ENCODE data around the gene PKD1L1.
"Not testable (repeated sequence)": the region's sequence is repeated elsewhere in the genome, so short reads cannot be mapped to it uniquely, and the experiment has no call there.

The PKD1L1 gene

GRCh38 chr7:47954231-47954911 lies 6.1 kb upstream of the PKD1L1 start:
- DNase-seq (ENCODE audit: low spot score) = peak; percentile 27

GRCh38 chr7:47953822-47954221 lies 5.6 kb upstream of the PKD1L1 start:
- no peak for DNase-seq (ENCODE audit: low spot score)

GRCh38 chr7:47952224-47952623 lies 4.0 kb upstream of the PKD1L1 start:
- no peak for DNase-seq (ENCODE audit: low spot score)

- DNase-seq (ENCODE audit: low spot score) = no peak
These were observed 3.1 kb upstream of the PKD1L1 start for GRCh38 chr7:47951374-47951773.

- no peak for DNase-seq (ENCODE audit: low spot score)
These were observed 2.4 kb upstream of the PKD1L1 start for GRCh38 chr7:47950714-47951113.

GRCh38 chr7:47949703-47950102 lies 1.4 kb upstream of the PKD1L1 start:
- DNase-seq (ENCODE audit: low spot score) = no peak

GRCh38 chr7:47947355-47947749 lies 914 bp downstream of the PKD1L1 start:
- no peak for DNase-seq (ENCODE audit: low spot score)

GRCh38 chr7:47946581-47947354 lies 1.5 kb downstream of the PKD1L1 start:
- no peak for DNase-seq (ENCODE audit: low spot score)

GRCh38 chr7:47945261-47946015 lies 2.8 kb downstream of the PKD1L1 start:
- DNase-seq (ENCODE audit: low spot score) = peak; percentile 69

- DNase-seq (ENCODE audit: low spot score) = no peak
These were observed 3.6 kb downstream of the PKD1L1 start for GRCh38 chr7:47944536-47945260.

GRCh38 chr7:47943676-47944474 lies 4.4 kb downstream of the PKD1L1 start:
- DNase-seq (ENCODE audit: low spot score) = peak; percentile 20

- DNase-seq (ENCODE audit: low spot score) = not testable (repeated sequence)
These were observed 5.6 kb downstream of the PKD1L1 start for GRCh38 chr7:47942651-47943050.

GRCh38 chr7:47942132-47942531 lies 6.1 kb downstream of the PKD1L1 start:
- DNase-seq (ENCODE audit: low spot score) = no peak

GRCh38 chr7:47941136-47941844 lies 7.0 kb downstream of the PKD1L1 start:
- peak; percentile 88 for DNase-seq (ENCODE audit: low spot score)

GRCh38 chr7:47940088-47941013 lies 7.9 kb downstream of the PKD1L1 start:
- peak; percentile 94 for DNase-seq (ENCODE audit: low spot score)

- DNase-seq (ENCODE audit: low spot score) = no peak
These were observed 8.7 kb downstream of the PKD1L1 start for GRCh38 chr7:47939425-47940036.

GRCh38 chr7:47938574-47939165 lies 9.6 kb downstream of the PKD1L1 start:
- no peak for DNase-seq (ENCODE audit: low spot score)

- no peak for DNase-seq (ENCODE audit: low spot score)
These were observed 10.3 kb downstream of the PKD1L1 start for GRCh38 chr7:47937711-47938573.

Measured in GM03348 (cell line).